ENCODE measurements around the gene AKR1B1.
"Not testable (repeated sequence)": the region's sequence is repeated elsewhere in the genome, so short reads cannot be mapped to it uniquely, and the experiment has no call there.

The AKR1B1 gene

DNA sequence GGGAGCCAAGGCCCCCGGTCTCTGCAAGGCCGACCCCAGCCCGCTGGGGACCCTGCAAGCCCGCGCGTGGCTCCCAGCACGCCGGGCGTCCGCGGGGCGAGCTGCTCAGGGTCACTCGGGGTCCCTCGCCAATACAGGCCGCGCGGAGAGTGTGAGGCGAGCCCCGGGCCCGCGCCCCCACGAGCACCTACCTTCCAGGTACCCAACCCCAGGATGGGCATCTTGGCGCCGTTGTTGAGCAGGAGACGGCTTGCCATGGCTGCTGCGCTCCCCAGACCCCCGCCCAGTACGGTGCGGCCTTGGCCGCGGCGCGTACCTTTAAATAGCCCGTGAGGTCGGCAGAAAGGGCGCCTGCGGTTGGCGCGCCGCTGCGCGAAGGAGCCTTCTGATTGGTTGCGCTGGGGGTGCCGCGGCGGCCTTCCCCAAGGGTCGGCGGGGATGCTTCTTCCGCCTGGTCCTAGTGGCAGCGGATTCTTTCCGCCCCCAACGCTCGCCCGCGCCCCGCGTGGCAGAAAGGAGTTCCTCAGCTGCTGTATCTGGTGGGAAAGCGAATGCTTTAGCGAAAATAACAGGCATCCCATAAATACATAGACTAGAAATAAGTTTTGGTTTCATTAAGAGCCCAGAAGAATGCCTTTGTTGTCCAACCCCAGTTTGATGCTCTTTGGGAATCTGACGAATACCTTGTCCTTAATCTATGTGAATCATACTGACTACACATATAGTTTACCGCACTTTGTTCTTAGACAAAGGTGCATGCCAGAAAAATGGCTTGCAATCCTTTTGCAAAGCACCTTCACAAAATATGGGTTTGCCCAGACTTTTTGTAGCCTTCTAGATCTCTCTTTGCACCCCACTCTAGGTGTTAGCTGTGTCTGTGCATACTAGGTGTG lies at the start of gene AKR1B1:
Gene AKR1B1 (minus strand): TSS at position 295 of the 893 bp plus-strand sequence. CDS start 38 bp downstream, at position 257.
- DNase-seq (ENCODE audit: low spot score), result peak; percentile 99

DNA sequence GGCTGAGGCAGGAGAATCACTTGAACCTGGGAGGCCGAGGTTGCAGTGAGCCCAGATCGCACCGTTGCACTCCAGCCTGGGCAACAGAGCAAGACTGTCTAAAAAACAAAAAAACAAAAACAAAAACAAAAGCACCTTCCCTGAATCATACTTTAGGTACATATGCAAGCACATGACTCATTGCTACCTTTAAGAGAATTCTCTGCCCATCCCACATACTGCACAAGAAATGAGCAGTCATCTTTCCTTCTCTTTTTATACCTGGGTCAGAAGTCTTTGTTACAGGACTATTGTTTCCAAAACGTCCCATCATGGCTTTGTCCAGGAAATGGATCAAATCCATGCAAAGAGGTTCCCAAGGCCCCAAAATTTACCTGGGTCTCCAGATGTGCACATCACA lies 47.0 kb upstream of the AKR1B1 start:
- no peak for DNase-seq (ENCODE audit: low spot score)

DNA sequence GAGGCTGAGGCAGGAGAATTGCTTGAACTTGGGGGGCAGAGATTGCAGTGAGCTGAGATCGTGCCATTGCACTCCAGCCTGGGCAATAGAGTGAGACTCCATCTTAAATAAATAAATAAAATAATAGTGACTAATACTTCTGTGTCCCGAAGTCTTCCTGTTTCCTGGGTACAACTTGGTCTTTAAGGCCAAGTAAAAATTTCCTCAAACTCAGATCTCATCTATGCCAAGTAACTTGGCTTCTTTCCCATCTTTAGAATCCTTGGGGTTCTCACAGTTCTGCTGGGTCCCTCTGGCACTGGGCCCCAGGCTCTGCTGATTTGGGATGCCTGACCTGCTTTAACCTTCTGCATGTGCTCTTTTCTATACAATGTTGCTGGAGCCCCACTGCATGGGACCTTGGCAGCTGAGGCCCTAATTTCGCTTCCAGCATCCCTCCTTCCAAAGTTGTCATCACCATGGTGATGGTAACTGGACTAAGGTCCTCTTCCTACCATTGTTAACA lies 45.8 kb upstream of the AKR1B1 start:
- no peak for DNase-seq (ENCODE audit: low spot score)

DNA sequence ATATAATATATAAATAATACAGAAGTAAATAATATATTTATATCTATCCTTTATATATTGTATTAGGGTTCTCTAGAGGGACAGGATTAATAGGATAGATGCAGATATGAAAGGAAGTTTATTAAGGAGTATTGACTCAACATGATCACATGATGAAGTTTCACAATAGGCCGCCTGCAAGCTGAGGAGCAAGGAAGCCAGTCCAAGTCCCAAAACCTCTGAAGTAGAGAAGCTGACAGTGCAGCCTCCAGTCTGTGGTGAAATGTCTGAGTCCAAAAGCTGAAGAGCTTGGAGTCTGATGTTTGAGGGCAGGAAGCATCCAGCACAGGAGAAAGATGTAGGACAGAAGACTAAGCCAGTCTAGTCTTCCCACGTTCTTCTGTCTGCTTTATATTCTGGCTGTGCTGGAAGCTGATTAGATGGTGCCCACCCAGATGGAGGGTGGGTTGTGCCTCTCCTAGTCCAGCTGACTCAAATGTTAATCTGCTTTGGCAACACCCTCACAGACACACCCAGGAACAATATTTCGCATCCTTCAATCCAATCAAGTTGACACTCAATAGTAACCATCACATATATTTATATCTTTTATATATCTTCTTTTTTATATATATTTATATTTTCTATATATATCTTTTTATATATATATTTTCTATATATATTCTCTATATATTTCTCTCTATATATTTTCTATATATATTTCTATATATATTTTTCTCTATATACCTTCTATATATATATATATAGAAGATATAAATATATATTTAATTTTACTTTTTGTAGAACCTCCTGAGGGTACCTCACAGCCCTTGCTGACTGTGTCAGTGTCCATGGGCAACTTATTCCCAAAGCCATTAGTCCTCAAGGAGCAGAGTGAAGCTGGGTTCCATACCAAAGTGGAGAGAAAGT lies 43.8 kb upstream of the AKR1B1 start:
- DNase-seq (ENCODE audit: low spot score), result peak; percentile 35

DNA sequence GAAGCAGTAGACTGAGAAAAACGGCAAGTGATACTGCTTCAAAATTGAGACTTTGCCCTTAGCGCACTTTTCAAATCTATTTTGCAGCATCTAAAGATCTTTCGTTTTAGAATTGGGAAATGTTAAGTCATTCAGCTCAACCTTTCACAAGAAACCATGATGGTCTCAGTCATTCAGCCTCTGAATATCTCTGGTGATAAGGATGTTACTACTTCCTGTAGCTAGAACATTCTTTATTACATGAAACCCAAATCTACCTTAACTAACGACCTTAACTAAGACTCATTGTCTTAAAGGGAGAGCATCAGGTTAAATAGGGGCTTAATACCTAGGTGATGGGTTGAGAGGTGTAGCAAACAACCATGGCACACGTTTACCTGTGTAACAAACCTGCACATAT lies 42.1 kb upstream of the AKR1B1 start:
- no peak for DNase-seq (ENCODE audit: low spot score)

DNA sequence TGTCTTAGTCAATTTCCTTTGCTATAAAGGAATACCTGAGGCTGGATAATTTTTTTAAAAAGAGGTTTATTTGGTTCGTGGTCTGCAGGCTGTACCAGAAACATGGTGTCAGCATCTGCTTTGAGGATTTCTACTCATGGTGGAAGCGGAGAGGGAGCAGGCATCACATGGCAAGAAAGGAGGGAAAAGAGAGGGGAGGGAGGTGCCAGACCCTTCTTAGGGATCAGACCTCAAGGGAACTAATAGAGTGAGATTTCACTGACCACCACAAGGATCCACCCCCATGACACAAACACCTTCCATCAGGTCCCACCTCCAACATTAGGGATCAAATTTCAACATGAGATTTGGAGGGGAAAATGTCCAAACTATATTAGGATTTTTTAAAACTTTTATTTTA lies 41.5 kb upstream of the AKR1B1 start:
- DNase-seq (ENCODE audit: low spot score), result no peak

DNA sequence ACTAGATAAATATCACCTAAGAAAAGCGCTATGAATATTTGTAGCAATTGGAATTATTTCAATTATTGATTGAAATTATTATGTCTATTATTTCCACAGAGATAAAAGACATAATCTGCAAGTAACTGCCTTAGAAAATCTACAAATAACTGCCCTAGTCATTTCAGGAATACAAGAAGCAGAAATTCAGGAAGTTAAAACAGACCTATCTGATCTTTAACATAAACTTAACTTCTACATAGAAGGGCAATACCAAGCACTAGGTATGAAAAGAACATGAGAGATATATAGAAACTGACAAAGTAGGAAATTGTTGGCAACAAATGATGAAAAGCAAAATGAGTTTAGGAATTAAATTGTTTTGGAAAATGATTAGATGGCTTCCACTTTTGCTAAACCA lies 36.6 kb upstream of the AKR1B1 start:
- DNase-seq (ENCODE audit: low spot score), result no peak

DNA sequence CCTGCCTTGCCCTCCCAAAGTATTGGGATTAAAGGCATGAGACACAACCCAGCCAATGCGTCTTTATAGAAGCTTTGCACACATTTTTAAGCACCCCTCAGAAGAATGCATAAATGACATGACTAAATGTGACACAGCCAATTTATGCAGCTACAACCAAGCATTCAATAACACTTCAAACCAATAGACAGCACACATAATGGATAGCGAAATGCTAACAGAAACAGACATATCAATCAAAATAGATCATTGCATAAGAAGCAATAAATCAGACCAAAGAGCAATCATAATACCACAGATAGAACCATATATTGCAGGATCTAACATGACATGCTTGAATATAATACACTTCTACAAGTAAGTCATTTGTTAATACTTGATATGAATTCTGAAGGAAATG lies 34.2 kb upstream of the AKR1B1 start:
- no peak for DNase-seq (ENCODE audit: low spot score)

DNA sequence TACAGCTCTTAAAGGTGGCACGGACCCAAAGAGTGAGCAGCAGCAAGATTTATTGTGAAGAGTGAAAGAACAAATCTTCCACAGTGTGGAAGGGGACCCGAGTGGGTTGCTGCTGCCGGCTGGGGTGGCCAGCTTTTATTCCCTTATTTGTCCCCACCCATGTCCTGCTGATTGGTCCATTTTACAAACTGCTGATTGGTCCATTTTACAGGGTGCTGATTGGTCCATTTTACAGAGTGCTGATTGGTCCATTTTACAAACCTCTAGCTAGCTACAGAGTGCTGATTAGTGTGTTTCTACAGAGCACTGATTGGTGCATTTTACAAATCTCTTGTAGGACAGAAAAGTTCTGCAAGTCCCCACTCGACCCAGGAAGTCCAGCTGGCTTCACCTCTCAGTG lies 28.8 kb upstream of the AKR1B1 start:
- DNase-seq (ENCODE audit: low spot score), result not testable (repeated sequence)

DNA sequence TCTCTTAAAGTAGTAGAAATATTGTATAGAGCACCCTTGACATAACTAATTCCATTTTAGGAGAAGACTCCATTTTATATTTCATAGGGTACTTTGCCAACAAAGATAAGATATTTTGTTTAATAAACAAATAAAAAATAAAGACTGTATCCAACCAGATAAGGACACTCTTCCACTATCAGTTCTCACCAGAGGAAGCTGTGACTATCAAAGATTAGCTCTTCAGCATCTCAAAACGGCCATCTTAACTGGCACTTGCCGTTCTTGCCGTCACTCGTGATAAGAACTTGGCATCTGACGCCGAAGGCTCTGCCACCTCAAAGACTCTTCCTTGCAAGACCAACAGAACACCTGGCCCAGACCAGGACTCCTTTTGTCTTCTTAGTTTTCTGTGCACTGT lies 26.3 kb upstream of the AKR1B1 start:
- DNase-seq (ENCODE audit: low spot score), result no peak

DNA sequence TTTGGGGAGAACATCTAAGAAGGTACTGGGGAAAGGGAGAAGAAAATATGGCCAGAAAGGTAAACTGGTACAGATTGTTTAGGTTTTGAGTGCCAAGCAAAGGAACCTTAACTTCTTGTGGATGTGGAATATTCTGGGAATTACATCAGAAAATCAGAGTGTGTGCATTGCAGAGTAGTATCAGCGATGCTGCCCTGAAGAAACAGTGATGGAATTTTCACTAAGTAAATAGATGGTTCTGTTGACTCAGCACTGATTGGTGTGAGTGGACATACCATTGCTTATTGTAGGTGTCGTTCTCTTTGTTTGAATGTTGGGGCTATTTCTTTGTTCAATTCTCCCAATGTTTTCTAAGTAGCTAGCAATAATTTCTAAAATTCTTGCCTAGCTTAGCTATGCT lies 24.4 kb upstream of the AKR1B1 start:
- no peak for DNase-seq (ENCODE audit: low spot score)

DNA sequence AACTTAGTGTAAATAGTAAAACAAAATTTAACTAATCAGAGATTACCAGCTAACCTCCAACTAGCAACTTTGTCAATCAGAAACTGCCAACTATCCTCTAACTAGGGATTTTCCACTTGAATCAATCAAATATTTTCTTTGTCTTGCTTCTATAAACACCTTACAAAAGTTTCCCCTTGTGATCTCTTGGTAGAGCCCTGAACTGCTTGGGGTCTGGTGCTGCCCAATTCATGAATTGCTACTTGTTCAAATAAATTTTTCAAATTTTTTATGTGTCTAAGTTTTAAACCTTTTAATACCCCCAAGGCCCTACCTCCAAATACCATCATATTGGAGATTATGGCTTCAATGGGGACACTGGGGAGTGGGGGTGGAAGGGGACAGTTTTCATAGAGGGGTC lies 24.0 kb upstream of the AKR1B1 start:
- no peak for DNase-seq (ENCODE audit: low spot score)

DNA sequence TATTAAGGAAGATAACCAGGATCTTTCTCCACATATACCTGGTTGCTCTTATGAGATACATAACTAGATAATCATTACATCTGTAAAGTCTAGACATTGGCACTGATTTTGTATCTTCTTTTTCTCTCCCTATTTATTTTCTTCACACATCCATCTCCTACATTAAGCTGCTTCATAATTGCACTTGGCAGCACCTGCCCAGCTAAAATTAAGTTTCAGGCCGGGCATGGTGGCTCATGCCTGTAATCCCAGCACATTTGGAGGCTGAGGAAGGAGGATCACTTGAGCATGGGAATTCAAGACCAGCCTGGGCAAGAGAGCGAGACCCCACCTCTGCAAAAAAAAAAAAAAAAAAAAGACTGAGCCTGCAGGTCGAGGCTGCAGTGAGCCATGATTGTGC lies 22.3 kb upstream of the AKR1B1 start:
- DNase-seq (ENCODE audit: low spot score), result no peak

DNA sequence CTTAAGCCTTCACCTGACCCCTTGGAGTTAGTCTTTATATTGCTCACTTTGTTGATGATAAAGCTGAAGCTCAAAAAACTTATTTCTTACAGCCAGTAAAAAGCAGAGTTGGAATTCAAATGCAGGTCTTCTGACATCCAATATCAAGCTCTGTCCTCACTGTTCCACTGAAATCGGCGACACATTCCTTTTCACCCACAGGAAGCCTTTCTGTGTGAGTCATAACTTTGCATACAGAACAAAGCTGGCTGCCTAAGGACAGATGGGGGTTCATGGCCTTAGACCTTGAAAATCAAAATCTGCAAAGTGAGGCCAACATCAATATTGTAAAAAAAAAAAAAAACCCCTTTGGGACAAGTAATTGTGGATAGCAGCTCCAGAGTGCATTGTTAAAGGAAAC lies 21.8 kb upstream of the AKR1B1 start:
- DNase-seq (ENCODE audit: low spot score), result peak; percentile 62

DNA sequence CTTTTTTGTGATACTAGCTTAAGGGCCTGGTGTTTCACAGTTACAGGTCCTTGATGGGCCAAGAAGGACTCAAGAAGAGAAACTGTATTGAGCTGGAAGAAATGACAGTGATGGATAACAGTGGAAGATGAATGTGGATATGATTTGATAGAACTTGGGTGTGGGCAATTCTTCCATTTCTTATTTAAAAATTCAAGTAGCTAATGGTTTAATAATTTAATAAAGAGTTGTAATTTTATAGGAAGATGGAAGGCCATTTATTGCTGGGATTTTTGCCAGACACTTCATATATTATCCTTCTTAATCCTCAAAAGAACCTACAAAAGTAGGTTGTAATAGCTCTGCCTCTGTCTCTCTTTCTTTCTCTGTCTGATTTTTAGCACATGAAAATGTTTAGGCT lies 21.3 kb upstream of the AKR1B1 start:
- no peak for DNase-seq (ENCODE audit: low spot score)

DNA sequence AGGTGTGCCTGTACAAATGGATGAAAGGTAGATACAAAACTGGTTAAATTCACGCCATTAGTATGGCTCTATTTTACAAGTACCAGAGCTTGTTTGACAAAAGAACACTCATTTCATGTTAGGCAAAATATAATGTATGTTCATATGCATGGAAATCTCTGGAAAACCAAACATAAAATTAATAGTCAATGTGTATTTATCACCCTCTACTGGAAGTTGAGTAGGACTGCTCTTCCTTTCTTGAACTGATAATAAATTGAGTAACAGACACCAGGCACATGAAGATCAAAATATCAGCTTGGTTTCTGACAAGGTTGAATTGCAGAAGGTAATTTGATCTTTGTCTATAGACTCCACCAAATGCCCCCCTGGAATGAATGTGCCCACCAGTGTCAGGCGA lies 19.8 kb upstream of the AKR1B1 start:
- DNase-seq (ENCODE audit: low spot score), result peak; percentile 22

DNA sequence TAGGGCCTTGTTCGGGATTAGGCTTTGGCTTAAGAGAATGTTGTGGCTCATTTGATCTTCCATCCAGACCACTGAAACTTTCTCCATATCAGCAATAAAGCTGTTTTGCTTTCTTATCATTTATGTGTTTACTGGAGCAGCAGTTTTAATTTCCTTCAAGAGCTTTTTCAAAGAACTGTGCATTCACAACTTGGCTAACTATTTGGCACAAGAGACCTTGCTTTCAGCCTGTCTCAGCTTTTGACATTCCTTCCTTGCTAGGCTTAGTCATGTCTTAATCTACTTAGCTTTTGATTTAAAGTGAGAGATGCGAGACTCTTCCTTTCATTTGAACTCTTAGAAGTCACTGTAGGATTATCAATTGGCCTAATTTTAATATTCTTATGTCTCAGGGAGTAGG lies 19.1 kb upstream of the AKR1B1 start:
- DNase-seq (ENCODE audit: low spot score), result no peak

DNA sequence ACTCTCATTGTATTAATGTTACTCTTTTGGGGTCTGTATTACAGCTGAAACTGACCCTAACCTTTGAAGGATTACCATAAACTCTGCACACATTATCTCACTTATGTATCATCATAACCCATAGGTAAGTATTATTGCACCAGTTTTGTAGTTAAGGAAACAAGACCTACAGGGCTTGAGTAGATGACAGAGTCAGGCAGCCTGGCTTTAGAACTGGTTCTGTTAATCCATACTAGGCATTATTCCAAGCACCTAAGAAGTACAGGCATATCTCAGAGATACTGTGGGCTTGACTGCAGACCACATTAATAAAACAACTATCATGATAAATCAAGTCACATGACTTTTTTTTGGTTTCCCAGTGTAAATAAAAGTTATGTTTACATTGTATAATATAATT lies 17.1 kb upstream of the AKR1B1 start:
- no peak for DNase-seq (ENCODE audit: low spot score)

DNA sequence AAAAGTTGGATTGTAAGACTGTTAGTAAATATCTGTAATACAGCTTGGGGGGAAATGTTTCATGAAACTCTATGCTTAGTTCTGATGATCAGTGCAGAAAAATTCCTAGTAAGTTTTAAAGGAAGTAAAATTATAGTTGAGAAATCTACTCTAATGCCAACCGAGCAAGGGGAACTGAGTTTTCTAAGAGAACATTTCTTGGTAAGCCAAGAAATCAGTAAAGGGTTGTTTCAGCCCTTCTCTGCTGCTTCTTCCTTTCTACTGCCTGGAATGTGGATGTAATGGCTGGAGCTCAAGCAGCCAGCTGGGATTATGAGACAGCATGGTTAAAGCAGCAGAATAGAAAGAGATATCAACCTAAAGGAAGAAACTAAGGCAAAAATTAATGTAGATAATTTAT lies 15.9 kb upstream of the AKR1B1 start:
- DNase-seq (ENCODE audit: low spot score), result no peak

DNA sequence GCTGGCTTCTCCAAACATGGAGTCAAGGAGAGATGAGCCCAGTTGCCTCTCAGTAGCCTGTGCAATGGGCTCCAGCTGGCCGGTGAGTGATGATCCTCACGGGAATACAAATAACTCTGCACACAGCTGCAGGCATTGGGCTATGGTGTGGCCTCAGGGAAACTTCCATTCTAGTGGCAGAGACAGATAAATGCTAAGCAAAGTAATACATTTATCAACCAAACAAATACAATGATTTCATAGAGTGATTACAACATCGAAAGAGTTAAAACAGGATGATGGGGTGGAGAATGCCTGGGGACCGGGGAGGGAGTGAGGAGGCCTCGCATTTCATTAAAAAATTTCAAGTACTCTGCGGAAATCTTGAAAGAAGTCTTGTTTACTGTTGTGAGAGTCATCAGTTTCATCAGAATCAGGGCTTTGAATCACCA lies 15.0 kb upstream of the AKR1B1 start:
- peak; percentile 34 for DNase-seq (ENCODE audit: low spot score)

DNA sequence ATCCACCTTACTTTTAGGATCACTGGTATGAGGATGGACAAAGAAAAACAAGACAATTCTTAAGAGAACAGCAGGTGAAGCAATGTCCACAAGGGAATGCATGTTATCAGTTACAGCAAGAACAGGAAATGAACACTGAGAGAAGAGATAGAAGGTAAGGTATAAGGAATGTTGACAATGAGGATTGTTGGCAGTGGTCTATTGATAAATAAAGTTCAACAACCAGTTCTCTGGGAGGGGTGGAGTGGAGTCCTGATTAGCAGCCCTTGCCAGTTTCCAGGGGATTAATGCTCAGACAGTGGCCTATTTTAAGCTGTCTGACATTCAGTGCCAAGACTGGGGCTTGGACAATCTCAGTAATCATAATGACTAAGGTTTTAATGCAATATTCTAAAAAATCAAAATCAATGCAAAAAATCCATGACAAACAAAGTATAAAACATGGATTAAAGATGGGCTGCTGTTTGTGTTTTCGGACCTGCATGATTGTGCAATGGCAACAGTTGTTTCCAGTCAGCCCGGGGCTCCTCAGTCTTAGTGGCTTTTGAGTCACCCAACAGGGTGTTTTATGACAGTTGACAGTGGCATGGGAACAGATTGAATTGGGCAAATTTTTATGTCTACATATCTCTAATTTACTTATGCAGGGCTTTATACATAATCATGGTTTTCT lies 13.8 kb upstream of the AKR1B1 start:
- no peak for DNase-seq (ENCODE audit: low spot score)

DNA sequence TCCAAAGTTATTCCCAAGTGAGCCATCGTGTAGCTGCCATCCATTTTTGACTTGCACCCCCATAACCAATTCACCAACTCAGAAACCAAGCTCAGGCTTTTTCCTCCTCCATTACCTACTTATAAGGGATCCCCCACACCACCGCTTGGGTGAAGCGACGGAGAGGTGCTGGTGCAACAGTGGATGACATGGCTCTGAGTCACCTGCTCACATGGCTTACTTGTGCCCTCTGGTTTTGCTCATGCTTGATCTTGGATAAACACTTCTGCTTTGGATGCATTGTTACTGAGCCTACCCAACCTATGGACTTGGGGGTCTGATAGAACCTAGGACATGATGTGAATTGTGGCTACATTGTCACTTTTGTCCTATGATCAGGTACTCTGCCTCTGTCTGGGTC lies 12.0 kb upstream of the AKR1B1 start:
- no peak for DNase-seq (ENCODE audit: low spot score)

All from GM03348 (cell line).